ENCODE data around the gene DPM2.

- TF ChIP-seq CTCF (IDR thresholded peaks at IDR 0.05) (no peak), POLR2A (IDR thresholded peaks at IDR 0.05) (no peak)
Measured at GRCh38 chr9:127885508-127886281, 52.0 kb downstream of the DPM2 start.

All from uterus (tissue), 2 donors.